Thoracic aorta (tissue), 2 donors: ENCODE results near the gene STBD1. TPM values are rescaled to one million over a fixed set of nuclear protein-coding genes. Genes with fewer than 3 reads are reported as not detected.

ENCODE experiments used
- ATAC-seq: fragments of 150-250 bp; one replicate; pipeline ENCODE4 v1.8.0; 2017; ENCODE audit warnings: low read depth; ENCODE audit not compliant: insufficient number of reproducible peaks, low FRiP score
- DNase-seq: peaks from one replicate; pipeline ENCODE4 v3.0.0-alpha.2; 2020; ENCODE audit warnings: low spot score
- H3K27ac ChIP-seq, 2 donors: fragments of 200-600 bp; sonication (generic); 1 replicate in 1 of 2; 2 replicates in 1 of 2; pipeline ENCODE4 v1.5.1; 2016; ENCODE audit warnings: mild to moderate bottlenecking in 2 of 2, moderate library complexity in 2 of 2
- H3K27me3 ChIP-seq: fragments of 200-600 bp; sonication (generic); replicated peaks from 2 replicates; pipeline ENCODE4 v1.6.0; 2016; ENCODE audit warnings: mild to moderate bottlenecking; ENCODE audit not compliant: insufficient read depth
- H3K36me3 ChIP-seq: fragments of 200-600 bp; sonication (generic); one replicate; pipeline ENCODE4 v1.5.1; 2016
- H3K4me1 ChIP-seq, 2 donors: fragments of 200-600 bp; sonication (generic); 1 replicate in 1 of 2; 2 replicates in 1 of 2; pipeline versions ENCODE4 v1.5.1 to v1.6.0; 2016; ENCODE audit warnings: low read depth in 2 of 2, mild to moderate bottlenecking in 1 of 2; ENCODE audit not compliant: control insufficient read depth in 1 of 2
- H3K4me3 ChIP-seq: fragments of 200-600 bp; sonication (generic); 2 replicates; pipeline ENCODE4 v1.5.1; 2016; ENCODE audit warnings: mild to moderate bottlenecking
- H3K9me3 ChIP-seq: fragments of 200-600 bp; sonication (generic); 2 replicates; pipeline ENCODE4 v1.5.1; 2016
- total RNA-seq, 2 donors: library from RNA; depleted of rRNA; stranded (reverse); fragments of >200 nt; gene quantifications; one replicate each; pipeline versions ENCODE4 v1.1.0 to v1.2.3, GENCODE V29; 2016
- TF ChIP-seq, protein P1 (sequence below): fragments of 200-600 bp; sonication (generic); IDR thresholded peaks from one replicate; pipeline ENCODE4 v1.5.1; 2019; ENCODE audit warnings: antibody characterized with exemption

STBD1 gene
- total RNA-seq, 2 donors from 2014 or later, result 7.7 to 14.6 TPM

DNA sequence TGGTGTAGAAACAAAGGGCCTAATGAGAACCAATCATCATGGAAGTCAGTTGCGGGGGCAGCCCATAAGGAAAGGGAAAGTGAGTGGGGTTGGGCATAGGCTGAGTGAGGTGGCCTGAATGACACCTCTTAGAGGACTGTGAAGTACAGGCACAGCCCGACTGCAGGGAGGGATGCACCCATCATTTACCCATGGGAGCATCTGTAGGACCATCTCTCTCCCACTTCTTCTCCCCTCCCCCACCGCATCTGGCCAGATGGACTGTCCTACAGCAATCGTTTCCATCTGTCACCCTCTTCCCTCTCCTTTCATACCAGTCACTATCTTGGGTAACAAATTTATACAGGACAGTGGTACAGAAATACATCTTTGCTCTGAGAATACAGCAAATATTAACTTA lies 4.2 kb downstream of the STBD1 start:
- peaks cover 12% of the 10 kb centered on the region for H3K36me3 ChIP-seq
- H3K4me3 ChIP-seq, result no peak overlapping the region
- peaks cover under 1% of the 10 kb centered on the region for H3K9me3 ChIP-seq
- H3K27ac ChIP-seq, result no peak overlapping the region
- peaks cover 10 to 21% of the 10 kb centered on the region in 2 donors for H3K4me1 ChIP-seq
- TF ChIP-seq, protein P1, sequence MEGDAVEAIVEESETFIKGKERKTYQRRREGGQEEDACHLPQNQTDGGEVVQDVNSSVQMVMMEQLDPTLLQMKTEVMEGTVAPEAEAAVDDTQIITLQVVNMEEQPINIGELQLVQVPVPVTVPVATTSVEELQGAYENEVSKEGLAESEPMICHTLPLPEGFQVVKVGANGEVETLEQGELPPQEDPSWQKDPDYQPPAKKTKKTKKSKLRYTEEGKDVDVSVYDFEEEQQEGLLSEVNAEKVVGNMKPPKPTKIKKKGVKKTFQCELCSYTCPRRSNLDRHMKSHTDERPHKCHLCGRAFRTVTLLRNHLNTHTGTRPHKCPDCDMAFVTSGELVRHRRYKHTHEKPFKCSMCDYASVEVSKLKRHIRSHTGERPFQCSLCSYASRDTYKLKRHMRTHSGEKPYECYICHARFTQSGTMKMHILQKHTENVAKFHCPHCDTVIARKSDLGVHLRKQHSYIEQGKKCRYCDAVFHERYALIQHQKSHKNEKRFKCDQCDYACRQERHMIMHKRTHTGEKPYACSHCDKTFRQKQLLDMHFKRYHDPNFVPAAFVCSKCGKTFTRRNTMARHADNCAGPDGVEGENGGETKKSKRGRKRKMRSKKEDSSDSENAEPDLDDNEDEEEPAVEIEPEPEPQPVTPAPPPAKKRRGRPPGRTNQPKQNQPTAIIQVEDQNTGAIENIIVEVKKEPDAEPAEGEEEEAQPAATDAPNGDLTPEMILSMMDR, result no peak
- no peaks in the 10 kb centered on the region for H3K27me3 ChIP-seq
- DNase-seq (no peak), ATAC-seq (no peak)

DNA sequence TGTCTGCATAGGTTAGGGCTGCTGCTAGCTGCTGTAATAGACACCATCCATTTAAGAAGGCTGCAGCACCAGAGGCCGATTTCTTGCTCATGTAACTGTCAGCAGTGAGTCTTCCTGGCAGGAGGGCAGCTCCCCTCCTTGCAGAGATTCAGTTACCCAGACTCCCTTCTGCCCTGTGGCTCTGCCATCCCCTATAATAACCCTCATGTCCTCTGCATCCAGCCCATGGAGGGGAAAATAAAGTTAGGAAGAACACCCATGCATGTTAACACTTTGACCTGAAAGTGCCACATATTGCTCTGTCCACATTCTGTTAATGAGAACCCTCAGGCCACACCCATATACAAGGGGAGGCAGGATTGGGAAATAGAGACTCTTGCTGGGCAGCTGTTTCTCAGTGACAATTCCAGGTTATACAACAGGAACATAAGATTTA lies 5.4 kb downstream of the STBD1 start:
- Histone ChIP-seq H3K27me3 (no peaks in the 10 kb centered on the region), H3K27ac (no peak overlapping the region), H3K4me3 (no peak overlapping the region), H3K9me3 (peaks cover 12% of the 10 kb centered on the region), H3K4me1 (peaks cover 10 to 20% of the 10 kb centered on the region in 2 donors), H3K36me3 (peaks cover 12% of the 10 kb centered on the region)
- ATAC-seq (no peak), DNase-seq (no peak)
- TF ChIP-seq, protein P1, result no peak

DNA sequence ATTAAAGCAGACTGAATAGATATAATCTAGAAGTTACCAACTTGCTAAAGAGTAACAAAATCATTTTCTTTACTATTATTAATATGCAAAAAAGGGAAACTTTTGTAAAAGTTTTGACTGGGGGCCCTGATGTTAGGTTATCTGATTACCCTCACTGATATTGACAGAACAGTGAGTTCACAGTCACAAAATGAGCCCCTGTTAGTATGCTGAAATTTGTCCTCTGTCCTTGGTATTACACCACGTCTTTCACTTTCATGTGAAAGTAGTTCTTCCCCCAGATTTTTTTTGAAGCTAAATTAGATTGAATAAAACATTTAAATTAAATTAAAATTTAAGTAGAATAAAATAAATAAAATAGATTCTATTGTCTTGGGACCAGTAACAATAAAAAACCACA lies 5.9 kb downstream of the STBD1 start:
- TF ChIP-seq, protein P1, result no peak

DNA sequence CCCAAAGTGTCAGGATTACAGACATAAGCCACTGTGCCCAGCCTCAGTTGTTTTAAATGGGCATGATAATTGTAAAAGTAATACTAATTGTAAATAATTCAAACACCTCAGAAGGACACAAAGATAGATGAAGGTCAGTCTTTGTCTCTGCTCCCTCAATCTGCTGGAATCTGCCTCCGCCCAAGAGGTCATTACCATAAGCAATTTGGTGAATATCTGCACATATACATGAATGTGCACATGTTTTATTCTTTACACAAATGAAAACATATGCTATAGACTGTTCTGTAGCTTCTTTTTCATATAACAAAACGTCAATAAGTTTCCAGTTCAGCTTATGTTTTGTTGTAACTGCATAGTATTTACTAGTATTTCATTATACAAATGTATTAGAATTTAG lies 7.0 kb downstream of the STBD1 start:
- peaks cover 12% of the 10 kb centered on the region for H3K36me3 ChIP-seq
- DNase-seq, result no peak
- TF ChIP-seq, protein P1, result no peak
- no peak overlapping the region for H3K4me3 ChIP-seq
- H3K4me1 ChIP-seq, result peaks cover 2 to 6% of the 10 kb centered on the region in 2 donors
- H3K27ac ChIP-seq, result no peak overlapping the region
- H3K27me3 ChIP-seq, result no peaks in the 10 kb centered on the region
- H3K9me3 ChIP-seq, result peaks cover 15% of the 10 kb centered on the region
- ATAC-seq, result no peak

More for the DNA sequence above, 5.9 kb downstream of the STBD1 start:
- H3K27me3 ChIP-seq, result no peaks in the 10 kb centered on the region
- no peak overlapping the region for H3K27ac ChIP-seq
- no peak overlapping the region for H3K4me3 ChIP-seq
- peaks cover 15% of the 10 kb centered on the region for H3K9me3 ChIP-seq
- ATAC-seq (no peak), DNase-seq (no peak)
- H3K4me1 ChIP-seq, result peaks cover 10 to 17% of the 10 kb centered on the region in 2 donors
- H3K36me3 ChIP-seq, result peaks cover 12% of the 10 kb centered on the region

DNA sequence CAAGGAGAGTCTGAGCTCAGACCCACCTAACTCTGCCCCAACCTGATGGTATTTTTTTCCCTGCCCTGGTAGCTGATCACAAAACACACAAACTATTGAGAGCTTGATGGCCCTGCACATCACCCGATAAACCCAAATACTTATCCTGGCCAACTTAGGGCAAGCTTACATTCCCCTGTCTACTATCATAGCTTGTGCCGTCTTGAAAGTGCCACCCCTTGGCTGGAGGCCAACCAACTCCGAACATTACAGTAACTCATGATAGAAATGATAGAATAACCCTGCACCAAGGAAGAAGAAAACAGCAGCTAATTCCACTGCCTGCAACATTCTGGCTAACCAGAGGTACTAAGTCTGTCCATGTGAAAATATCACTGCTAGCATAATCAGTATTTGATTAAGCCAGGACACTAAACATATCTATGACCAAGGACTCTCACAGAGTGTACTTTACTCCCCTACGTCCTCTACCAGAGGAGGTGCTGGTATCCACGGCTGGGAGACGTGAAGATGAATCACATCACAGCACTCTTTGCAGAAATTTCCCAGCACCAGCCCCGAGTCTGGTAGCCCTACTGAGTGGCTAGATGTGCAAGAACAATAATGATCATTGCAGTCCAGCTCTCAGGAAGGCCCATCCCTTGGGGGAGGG lies 8.9 kb downstream of the STBD1 start:
- Histone ChIP-seq H3K4me3 (no peak overlapping the region), H3K27ac (no peak overlapping the region), H3K27me3 (no peaks in the 10 kb centered on the region), H3K36me3 (peaks cover 7% of the 10 kb centered on the region), H3K9me3 (peaks cover 18% of the 10 kb centered on the region), H3K4me1 (no peaks in the 10 kb centered on the region)
- ATAC-seq (no peak), DNase-seq (no peak)
- TF ChIP-seq, protein P1, result no peak
